CD4-positive, alpha-beta T cell treated with Interleukin-6 at 100 ng/mL for 8 hours (primary cell): ENCODE data around the gene BAIAP3.

Experiments
- DNase-seq: peaks from one replicate; pipeline ENCODE4 v3.0.0-alpha.2; 2020; ENCODE audit warnings: mixed read lengths, low spot score

Gene BAIAP3

GRCh38 chr16:1299012-1299867, 34.2 kb upstream of the BAIAP3 start:
- DNase-seq, result no peak

DNA sequence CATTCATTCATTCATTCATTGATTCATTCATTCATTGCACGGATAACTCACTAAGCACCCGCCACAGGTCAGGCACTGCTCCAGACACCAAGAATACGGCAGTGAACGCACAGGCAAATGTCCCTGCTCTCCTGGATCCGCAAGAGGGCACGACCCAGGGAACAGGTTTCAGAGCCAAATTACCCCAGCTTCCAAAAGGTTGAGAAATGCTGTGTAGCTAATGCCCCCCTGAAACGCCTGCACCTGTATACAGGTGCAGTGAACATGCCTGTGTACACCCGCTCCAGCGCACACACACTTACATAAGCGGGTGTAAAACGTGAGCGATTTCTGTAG, 33.6 kb upstream of the BAIAP3 start:
- no peak for DNase-seq

DNA sequence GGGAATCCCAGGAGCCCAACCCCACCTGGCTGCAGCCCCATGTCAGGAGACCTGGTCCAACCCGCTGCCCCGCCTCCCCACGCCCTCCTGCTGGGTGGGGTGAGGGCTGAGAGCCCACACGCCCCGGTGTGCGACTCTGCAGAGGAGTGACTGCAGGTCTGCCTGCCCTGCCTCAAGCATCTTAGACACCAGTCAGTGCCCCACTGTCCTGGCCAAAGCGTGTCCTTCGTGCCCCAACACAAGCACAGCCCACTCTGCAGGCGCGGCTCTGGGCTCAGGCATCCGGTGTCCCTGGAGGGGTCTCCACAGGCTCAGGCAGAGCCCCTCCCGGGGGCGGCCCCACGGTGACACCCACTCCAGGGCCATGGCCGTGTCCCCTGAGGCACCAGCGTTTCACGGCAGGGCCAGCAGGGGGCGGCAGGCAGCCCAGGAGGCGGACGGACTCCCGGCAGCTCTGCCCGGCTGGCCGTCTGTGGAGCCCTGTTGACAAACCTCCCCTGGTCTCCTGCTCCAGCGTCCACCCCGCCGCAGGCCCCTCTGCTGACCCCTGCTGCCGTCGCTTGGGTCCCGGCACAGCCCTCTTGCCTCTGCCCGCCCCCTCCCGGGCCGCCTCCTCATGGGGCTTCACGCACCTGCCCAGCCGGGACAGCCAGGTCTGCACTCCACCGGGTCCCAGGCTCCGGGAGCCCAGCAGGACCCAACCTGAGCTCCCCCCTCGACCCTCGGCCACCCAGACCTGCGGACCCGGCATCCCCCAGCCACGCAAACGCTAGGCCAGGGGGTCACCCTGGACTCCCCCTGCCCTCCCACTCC, 32.6 kb upstream of the BAIAP3 start:
- peak; percentile 61 for DNase-seq

DNA sequence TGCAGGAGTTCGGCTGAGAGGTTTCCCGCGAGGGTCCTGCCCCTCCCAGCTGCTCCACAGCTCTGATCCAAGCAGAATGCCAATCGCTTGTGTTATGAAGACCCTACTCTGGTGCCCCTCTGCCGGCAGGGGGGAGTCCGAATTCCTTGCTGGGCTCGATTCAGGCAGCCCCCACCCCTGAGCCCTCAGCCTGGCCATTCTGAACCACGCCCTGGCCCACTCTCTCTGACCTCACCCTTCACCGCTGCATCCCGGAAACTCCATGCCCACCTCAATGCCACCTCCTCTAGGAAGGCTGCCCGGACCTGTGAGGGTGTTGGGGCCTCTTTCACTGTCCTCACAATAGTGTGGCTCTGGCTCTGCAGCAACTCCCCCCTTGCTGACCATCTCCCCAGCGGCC, 31.9 kb upstream of the BAIAP3 start:
- DNase-seq, result no peak

GRCh38 chr16:1305823-1306222, 27.6 kb upstream of the BAIAP3 start:
- DNase-seq, result no peak

- no peak for DNase-seq
Observed at GRCh38 chr16:1306334-1306733, 27.1 kb upstream of the BAIAP3 start.

DNA sequence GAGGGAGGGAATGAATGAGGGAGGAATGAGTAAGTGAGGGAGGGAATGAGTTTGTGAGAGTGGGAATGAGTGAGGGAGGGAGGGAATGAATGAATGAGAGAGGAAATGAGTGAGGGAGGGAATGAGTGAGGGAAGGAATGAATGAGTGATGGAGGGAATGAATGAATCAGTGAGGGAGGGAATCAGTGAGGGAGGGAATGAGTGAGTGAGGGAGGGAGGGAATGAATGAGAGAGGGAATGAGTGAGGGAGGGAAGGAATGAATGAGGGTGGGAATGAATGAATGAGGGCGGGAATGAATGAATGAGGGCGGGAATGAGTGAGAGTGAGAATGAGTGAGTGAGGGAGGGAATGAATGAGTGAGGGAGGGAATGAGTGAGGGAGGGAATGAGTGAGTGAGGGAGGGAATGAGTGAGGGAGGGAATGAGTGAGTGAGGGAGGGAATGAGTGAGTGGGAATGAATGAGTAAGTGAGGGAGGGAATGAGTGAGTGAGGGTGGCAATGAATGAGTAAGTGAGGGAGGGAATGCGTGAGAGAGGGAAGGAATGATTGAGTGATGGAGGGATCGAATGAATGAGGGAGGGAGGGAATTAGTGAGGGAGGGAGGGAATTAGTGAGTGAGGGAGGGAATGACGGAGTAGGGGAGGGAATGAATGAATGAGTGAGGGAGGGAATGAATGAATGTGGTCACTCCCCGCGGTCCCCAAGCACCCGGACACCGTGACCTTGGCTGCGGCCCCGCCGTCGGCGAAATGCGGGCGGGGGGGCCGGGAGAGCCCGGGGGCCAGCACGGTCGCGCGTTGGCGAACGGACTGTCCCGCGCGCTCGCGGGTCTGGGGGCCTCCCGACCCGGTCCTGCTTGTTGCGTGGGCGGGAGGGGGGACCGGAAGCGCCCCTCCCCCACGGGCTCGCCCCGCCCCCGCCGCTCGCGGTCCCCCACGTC, 25.1 kb upstream of the BAIAP3 start:
- no peak for DNase-seq

DNA sequence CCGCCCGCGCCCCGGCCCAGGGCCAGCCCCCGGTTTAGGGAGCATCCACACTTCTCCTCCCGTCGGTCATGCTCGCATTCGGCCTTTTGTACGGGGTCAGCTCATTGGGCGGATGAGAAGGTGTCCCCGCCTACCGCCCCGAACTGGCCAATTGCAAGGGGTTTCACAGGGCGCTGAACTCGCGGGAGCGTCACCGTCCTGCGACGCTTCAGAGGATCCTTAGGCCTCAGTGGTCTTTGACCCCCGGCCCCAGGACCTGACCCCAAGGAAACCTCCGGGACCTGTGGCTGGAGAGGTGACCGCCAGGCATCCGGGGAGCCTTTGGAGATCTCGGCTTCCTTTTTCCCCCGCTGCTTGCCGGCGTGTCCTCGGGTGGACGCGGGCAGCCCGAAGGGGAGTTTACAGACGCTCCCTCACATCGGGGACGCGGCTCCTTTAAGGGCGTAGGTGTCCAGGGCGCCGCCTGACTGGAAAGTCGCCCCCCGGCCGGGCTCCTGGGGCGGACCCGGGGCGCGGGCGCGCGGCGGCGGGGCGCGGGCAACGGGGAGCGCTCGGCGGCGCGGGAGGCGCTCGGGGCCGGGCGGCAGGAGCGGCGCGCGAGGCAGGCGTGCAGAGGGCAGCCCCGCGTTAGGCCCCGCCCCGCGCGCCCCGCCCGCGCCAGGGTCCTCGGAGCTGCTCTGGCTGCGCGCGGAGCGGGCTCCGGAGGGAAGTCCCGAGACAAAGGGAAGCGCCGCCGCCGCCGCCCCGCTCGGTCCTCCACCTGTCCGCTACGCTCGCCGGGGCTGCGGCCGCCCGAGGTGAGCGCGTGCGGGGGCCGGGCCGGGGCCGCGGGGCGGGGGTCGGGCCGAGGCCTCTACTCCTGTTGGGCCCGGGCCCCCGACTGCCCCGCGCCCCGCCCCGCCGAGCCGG, 24.2 kb upstream of the BAIAP3 start, which contains the start of gene UBE2I:
TSS of gene UBE2I (plus strand) at position 660 of the 909 bp plus-strand sequence. CDS start 4,395 bp downstream, outside the sequence.
- peak; percentile 95 for DNase-seq

GRCh38 chr16:1309888-1310831, 23.3 kb upstream of the BAIAP3 start:
- DNase-seq, result peak; percentile 38

DNA sequence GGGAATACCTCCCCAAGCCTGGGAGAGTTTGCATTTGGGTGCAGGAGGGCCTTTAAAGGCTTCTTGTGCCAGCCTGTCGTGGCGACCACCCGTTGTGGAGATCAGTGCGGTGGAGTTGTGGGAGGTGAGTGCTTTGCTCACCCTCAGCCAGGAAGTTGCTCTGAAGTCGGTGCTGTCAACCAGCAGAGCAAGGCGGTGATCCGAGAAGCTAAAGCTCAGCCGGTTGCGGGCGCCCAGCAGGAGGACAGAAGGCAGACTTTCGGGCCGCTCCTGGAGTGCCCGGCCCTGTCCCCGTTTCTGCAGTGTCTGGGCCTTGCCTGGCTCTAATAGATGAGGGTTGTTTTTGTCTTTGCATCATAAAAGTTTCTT, 22.6 kb upstream of the BAIAP3 start:
- DNase-seq, result peak; percentile 24

DNA sequence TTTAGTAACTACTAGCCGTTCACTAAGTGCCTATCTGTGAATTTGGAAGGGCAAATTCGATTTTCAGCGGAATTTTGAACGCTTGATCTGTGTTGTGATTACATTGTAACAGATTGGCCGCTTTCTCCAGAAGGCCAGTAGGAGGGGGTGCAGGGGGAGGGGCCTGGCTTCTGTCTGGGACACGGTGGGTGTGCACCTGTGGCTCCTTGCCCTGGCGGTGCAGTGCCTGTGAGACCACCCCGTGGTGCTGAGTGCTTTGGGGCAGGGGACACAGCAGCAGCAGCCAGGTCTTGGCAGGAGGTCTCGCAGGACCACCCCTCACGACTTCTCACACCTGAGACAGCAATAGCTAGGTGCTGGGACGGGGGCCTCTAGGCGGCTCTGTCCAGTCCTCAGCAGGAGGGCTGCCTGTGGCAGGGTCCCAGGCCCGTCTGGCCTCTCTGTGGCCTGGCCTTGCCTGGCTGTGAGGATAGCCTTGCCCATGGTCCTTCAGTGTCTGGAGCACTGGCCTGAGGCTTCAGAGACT, 22.2 kb upstream of the BAIAP3 start:
- DNase-seq, result no peak

GRCh38 chr16:1311738-1312466, 21.5 kb upstream of the BAIAP3 start:
- DNase-seq, result no peak

GRCh38 chr16:1312467-1312816, 21.0 kb upstream of the BAIAP3 start:
- DNase-seq, result no peak

DNA sequence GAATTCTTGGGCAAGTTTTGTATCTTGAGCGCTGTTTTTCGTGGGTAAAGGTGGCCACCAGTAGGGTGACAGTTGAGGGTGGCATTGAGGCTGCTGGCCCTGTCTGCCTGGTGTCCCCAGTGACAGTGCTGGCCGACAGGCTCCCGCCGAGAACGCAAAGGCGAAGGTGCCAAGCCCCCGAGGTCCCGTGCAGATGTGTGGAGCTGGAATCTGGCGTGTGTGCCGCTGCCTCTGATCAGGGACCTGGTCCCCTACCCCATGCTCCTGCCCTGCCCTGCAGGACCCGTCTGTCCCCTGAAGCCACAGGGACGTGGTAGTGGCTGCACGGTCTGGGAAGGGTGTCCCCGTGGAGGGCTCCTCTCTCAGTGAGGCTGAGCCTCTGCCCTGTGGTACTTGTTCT, 20.5 kb upstream of the BAIAP3 start:
- no peak for DNase-seq

- DNase-seq, result no peak
Observed at GRCh38 chr16:1313721-1314369, 19.6 kb upstream of the BAIAP3 start.

GRCh38 chr16:1314399-1315068, 18.9 kb upstream of the BAIAP3 start:
- DNase-seq, result no peak

GRCh38 chr16:1315081-1316032, 18.1 kb upstream of the BAIAP3 start:
- no peak for DNase-seq
